NCI-H345 treated with DMSO at 0.1 percent for 48 hours (cell line): ENCODE data around the gene NSD2.
"Not testable (repeated sequence)": the region's sequence is repeated elsewhere in the genome, so short reads cannot be mapped to it uniquely, and the experiment has no call there.

Source experiments
- DNase-seq: peaks from one replicate; lab custom pipeline; 2025; ENCODE audit not compliant: unreplicated experiment; lab: John Stamatoyannopoulos, UW

Gene NSD2

GRCh38 chr4:1841887-1842210 is 29.3 kb upstream of the NSD2 start:
- no peak for DNase-seq

GRCh38 chr4:1842339-1842895 is 28.8 kb upstream of the NSD2 start:
- no peak for DNase-seq

GRCh38 chr4:1842993-1843448 is 28.2 kb upstream of the NSD2 start:
- DNase-seq, result no peak

GRCh38 chr4:1843852-1844251 is 27.3 kb upstream of the NSD2 start:
- DNase-seq, result no peak

- DNase-seq, result not testable (repeated sequence)
Measured at GRCh38 chr4:1844618-1845017, 26.6 kb upstream of the NSD2 start.

- no peak for DNase-seq
Measured at GRCh38 chr4:1846580-1846979, 24.6 kb upstream of the NSD2 start.

- no peak for DNase-seq
Measured at GRCh38 chr4:1850276-1850675, 20.9 kb upstream of the NSD2 start.

- no peak for DNase-seq
Measured at GRCh38 chr4:1851160-1851559, 20.0 kb upstream of the NSD2 start.

GRCh38 chr4:1851575-1852410 is 19.4 kb upstream of the NSD2 start:
- no peak for DNase-seq

GRCh38 chr4:1852904-1853623 is 18.1 kb upstream of the NSD2 start:
- DNase-seq, result no peak

- no peak for DNase-seq
Measured at GRCh38 chr4:1854752-1855151, 16.4 kb upstream of the NSD2 start.

- DNase-seq, result no peak
Measured at GRCh38 chr4:1855333-1856070, 15.7 kb upstream of the NSD2 start.

- peak; percentile 70 for DNase-seq
Measured at GRCh38 chr4:1856071-1856942, 14.9 kb upstream of the NSD2 start, which contains the start of gene LETM1. LETM1 (minus strand) TSS chr4:1856156; CDS start chr4:1855950, 206 bp downstream.

GRCh38 chr4:1856943-1857699 is 14.1 kb upstream of the NSD2 start:
- DNase-seq, result no peak

GRCh38 chr4:1857931-1858330 is 13.3 kb upstream of the NSD2 start:
- DNase-seq, result no peak

- no peak for DNase-seq
Measured at GRCh38 chr4:1859389-1859753, 11.8 kb upstream of the NSD2 start.

- DNase-seq, result no peak
Measured at GRCh38 chr4:1862055-1862911, 8.9 kb upstream of the NSD2 start.

- DNase-seq, result no peak
Measured at GRCh38 chr4:1862961-1863296, 8.3 kb upstream of the NSD2 start.
